ENCODE results near the gene DBNDD1.
"Not testable (repeated sequence)": the region's sequence is repeated elsewhere in the genome, so short reads cannot be mapped to it uniquely, and the experiment has no call there.

The DBNDD1 gene, protein sequence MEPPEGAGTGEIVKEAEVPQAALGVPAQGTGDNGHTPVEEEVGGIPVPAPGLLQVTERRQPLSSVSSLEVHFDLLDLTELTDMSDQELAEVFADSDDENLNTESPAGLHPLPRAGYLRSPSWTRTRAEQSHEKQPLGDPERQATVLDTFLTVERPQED

DNA sequence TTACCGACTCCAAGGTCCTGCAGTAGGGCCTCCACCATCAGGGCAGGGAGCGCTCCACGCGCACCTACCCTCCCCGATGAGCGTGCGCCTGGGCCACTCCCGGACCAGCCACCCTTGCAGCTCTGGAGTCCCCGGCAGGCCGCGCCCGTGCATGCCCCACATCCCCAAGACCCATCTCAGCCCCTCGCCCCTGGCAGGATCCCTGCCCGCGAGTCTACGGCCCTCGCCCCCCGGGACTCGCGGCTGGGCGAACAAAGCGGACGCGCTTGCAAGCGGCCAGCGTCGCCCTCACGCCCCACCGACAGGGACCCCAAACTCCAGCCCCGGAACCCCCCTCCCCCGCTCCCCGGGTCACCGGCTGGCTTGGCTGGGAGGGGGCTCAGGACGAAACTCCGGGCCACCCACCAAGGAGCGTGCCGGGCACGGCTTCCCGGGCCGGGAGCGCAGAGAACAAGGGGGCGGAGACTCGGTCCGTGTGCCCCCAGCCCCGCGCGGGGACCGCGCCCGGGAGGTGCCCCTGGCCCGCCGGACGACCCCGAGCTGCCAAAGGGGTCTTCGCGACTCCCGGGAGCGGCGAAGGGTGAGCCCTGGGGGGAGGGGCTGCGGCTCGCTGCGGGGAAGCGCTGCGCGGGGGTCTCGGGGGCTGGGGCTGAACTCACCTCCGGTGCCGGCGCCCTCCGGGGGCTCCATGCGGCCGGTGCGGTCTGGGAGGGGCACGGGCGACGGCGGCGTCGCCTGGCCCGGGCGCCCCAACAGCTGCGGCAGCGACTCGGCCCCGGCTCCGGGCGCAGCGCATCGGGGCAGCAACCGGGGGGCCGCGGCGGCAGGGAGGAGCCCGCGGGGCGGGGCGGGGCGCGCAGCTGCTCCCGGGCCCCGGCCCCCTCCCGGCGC, at the start of gene DBNDD1:
Gene DBNDD1 (minus strand): TSS at position 805 of the 891 bp plus-strand sequence. CDS start 115 bp downstream, at position 690.
- DNase-seq (ENCODE audit: low read depth) = no peak

DNA sequence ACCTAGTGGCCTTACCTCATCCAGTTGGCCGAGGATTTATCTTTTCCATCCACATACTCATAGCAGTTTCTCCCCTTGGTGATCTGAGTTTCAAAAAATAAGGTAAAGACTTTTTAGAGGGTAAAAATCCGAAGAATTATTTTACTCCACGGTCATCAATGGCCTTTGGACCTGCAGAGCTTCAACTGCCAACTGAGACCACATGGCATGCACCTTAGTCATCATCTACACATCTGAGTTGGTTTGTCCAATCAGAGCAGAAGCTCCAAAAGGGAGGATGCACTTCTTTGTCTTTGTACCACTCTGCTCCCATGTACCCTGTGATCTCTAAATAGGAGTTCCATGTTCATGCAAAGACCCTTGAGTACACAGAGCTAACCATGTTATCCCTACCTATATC, 42.2 kb upstream of the DBNDD1 start:
- no peak for DNase-seq (ENCODE audit: low read depth)

DNA sequence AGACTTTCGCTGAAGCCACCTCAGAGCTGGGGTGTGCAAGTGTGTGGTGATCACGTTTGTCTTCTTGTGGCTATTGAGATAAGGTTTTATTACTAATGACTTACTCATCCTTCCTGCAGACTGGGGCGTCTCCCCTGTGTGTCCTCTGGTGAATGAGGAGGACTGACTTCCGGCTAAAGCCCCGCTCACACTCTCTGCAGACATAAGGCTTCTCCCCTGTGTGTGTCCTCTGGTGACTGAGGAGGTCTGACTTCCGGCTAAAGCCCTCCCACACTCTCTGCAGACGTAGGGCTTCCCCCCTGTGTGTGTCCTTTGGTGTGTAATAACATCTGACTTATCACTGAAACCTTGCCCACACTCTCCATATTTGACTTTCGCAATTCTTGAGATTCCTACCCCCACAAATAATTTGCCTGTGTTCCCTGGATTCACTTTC, 38.5 kb upstream of the DBNDD1 start:
- DNase-seq (ENCODE audit: low read depth) = no peak

DNA sequence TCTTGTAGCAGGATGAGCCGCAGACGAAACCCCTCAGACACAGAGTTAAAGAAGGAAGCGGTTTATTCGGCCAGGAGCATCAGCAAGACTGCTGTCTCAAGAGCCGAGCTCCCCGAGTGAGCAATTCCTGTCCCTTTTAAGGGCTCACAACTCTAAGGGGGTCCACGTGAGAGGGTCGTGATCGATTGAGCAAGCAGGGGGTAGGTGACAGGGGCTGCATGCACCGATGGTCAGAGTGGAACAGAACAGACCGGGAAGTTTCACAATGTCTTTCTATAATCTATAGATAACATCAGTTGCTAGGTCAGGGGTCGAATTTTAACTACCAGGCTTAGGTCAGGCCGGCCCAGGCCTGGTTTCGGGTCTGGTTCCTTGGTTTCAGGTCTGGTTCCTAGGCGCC, 37.3 kb upstream of the DBNDD1 start:
- not testable (repeated sequence) for DNase-seq (ENCODE audit: low read depth)

DNA sequence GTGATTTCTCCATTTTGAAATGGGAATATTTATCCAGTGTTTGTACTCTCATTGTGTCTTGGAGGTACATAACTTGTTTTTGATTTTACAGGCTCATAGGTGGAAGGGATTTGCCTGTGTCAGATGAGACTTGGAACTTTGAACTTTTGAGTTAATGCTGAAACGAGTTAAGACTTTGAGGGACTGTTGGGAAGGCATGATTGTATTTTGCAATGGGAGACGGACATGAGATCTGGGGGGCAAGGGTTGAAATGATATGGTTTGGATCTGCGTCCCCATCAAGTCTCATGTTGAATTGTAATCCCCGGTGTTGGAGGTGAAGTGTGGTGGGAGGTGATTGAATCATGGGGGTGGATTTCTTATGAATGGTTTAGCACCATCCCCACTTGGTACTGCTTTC, 36.1 kb upstream of the DBNDD1 start:
- no peak for DNase-seq (ENCODE audit: low read depth)

DNA sequence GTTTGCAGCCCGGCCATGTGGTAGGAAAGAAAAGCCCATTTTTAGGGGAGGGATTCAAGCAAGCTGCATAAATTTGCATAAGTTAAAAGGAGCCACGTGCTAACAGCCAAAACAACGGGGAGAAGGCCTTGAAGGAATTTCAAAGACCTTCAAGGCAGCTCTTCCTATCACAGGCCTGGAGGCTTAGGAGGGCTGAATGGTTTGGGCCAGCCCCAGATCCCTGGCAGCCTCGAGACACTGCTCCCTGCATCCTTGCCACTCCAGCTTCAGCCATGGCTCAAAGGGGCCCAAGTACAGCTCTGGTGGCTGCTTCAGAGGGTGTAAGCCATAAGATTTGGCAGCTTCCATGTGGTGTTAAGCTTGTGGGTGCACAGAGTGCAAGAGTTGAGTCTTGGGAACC, 35.3 kb upstream of the DBNDD1 start:
- no peak for DNase-seq (ENCODE audit: low read depth)

DNA sequence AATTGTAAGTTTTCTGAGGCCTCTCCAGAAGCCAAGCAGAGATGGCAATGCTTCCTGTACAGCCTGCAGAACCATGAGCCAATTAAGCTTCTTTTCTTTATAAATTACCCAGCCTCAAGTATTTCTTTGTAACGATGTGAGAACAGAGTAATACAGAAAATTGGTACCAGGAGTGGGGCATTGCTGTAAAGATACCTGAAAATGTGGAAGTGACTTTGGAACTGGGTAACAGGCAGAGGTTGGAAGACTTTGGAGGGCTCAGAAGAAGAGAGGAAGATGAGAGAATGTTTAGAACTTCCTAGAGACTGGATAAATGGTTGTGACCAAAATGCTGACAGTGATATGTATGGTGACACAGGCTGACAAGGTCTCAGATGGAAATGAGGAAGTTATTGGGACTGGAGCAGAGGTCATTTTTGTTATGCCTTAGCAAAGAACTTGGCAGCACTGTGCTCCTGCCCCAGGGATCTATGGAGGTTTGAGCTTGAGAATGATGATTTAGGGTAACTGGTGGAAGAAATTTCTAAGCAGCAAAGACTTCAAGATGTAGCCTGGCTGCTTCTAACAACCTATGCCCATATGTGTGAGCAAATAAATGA, 34.7 kb upstream of the DBNDD1 start:
- no peak for DNase-seq (ENCODE audit: low read depth)

DNA sequence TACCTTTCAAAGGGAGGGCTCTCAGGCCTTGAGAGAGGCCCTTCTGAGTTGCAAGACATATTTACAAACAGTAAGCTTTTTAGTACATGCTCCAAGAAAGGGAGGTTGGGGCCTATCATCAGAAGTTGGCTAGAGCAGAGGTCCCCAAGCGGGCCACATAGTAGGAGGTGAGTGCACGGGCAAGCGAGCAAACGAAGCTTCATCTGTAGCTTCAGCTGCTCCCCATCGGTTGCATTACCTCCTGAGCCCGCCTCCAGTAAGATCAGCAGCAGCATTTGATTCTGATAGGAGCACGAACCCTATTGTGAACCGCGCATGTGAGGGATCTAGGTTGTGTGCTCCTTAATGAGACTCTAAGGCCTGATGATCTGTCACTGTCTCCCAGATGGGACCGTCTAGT, 31.7 kb upstream of the DBNDD1 start:
- no peak for DNase-seq (ENCODE audit: low read depth)

DNA sequence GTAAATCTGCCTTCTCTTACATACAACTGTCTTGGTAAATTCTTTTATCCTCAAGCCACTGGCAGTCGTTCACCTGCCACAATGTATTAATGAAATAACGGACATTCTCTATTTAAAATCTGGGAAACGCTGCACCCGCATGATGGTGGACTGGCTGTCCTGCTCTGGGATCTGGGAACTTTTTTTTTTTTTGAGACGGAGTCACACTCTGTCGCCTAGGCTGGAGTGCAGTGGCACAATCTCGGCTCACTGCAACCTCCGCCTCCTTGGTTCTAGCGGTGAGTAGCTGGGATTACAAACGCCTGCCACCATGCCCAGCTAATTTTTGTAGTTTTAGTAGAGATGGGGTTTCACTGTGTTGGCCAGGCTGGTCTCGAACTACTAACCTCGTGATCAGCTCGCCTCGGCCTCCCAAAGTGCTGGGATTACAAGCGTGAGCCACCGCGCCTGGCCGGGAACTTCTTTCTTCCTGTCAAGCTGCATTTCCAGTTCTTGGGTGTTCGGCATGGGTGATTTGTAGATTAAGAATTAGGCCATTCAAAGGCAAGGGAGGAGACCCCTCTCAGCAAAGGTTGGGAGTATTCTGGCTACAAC, 29.6 kb upstream of the DBNDD1 start:
- DNase-seq (ENCODE audit: low read depth) = no peak

DNA sequence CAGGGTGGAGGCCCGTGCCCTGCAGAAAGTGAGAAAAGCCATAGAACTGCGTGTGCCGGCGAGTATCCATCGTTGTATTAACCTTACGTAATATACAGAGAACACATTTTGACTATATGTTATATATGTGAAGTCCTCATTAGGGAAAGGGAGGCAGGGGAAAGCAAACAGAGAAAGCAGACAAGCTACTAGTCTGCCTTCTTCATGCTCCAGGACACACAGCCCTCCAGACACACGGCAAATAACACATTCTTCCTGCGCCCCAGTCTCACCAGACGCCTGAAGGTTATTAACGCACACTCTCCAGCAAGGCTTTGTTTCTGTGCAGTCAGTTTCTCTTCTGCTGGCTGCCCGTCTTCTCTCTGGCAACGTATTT, 29.1 kb upstream of the DBNDD1 start:
- no peak for DNase-seq (ENCODE audit: low read depth)

DNA sequence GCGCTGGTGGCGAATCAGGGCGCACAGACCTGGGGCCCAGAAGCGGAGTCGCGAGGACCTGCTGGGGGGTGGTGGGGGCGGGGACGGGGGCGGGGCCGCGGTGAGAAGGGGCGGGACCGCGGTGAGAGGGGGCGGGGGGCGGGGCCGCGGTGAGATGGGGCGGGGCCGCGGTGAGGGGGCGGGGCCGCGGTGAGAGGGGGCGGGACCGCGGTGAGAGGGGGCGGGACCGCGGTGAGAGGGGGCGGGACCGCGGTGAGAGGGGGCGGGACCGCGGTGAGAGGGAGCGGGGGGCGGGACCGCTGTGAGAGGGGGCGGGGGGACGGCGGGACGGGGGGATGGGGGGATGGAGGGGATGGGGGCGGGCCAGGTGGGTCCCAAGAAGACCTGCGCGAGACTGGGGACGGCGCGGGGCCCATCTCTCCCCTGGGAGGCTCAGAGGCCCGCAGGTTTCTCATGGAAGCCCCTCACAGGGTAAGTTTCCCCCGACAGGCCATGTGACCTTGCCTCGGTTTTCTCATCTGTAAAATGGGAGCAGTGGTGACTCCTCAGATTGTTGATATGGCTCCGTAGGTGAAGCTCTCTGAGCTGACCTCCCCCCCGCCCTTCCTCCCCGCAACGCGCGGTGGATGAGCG, 28.6 kb upstream of the DBNDD1 start:
- DNase-seq (ENCODE audit: low read depth) = no peak

DNA sequence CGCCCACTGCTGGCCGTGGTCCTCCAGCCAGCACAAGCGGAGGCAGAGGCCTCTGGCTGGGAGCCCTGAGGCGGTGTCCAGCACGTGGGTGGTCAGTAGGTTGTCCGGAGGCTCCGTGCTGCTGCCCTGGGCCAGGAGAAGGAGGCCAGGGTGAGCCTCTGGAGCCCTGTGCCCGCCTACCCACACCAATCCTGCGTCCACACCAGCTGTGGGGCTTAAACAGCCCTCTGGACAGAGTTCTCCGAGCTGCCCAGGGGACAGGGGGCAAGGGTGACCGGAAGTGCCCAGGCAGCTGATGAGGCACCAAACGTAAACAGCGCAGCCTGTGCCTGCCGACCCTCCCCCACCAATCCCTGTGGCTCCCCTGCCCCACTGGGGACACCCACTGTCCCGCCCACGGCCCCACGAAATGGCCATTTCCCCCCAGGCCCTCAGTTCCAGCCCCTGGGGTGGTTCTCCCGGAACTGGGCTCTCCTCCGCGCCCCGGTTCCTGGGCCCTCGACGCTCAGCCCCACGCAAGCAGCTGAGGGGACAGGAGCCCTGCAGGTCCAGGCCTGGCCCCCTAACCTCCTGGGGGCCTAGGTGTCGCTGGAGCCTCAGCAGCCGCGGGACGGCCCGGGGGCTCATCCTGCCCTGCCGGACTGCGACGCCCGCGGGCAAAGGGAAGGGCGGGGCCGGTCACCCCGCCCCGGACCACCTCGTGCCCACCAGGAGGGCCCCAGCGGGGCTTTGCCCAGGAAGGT, 27.9 kb upstream of the DBNDD1 start:
- no peak for DNase-seq (ENCODE audit: low read depth)

DNA sequence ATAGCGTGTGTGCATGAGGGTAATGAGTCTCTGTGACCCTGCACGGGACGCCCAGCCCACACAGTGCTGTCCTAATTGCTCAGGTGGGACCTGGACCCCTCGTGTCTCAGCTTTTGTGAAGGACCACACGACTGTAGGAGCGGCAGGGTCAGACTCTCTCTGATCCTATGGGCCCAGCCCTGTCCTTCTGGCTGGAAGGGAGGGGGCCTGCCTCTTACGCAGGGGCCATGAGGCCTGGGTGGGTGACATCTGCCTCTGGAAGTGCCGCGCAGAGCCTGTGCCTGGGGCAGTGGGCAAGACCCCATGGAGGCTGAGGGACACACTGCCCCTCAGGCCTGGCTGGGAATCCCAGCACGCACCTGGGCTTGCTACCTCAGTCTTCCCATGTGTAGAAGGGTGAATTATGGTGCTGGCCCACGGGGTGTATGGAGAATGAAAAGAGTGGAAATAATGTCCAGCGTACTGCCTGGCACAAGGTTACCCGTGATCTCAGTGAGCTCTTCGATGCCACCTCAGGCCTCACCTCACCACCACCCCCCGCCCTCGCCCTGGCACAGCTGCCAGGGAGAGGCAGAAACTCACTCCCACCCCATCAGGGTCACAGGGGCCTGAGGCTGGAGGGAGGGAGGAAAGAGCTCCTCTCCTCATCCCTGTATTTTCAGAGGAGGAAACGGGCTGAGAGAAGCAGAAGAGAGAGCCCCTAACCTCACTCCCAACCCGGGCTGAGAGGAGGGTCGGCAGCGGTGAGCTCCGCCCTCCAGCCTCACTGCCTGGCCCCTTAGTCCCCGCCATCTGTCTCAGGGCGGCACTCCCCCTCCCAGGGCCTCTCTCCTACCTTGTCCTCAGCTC, 27.1 kb upstream of the DBNDD1 start:
- DNase-seq (ENCODE audit: low read depth) = no peak

DNA sequence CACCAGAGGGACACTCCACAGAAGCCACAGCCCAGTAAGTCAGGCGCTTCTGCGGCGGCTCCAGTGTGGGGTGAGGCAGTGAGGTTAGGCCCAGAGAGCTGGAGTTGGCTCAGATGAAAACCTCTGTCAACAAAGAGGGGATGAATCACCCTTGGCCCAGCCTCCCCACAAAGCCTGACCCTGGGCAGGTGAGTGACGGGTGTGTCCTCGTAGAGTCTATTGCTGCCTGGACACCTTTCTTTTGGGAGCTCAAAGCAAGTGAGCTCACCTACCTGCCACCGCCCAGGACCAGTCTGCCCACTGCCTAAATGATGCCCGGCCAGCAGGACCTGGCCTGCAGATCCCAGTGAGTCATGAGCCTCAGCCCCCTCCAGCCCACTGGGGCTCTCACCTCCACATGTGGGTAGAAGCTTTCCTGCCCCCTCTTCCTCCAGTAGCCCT, 24.9 kb upstream of the DBNDD1 start:
- DNase-seq (ENCODE audit: low read depth) = no peak

DNA sequence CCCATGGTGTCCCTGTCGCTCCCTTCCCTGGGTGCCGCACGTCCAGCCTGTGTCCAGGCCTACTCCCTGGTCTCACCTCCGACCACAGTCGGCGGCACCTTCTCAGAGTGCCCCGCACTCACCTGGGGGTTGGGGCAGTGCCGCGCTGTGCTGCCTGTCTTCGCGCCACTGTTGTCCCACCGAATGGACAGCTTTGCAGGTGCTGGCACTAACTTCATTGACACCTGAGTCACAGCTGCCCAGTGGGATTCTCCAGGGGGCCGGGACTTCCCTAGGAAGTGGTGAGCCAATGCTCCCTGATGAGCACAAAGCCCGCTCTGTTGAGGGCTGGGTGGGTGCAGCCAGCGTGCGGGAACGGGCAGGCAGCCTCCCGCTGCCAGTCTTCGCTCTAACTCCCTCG, 24.3 kb upstream of the DBNDD1 start:
- no peak for DNase-seq (ENCODE audit: low read depth)

DNA sequence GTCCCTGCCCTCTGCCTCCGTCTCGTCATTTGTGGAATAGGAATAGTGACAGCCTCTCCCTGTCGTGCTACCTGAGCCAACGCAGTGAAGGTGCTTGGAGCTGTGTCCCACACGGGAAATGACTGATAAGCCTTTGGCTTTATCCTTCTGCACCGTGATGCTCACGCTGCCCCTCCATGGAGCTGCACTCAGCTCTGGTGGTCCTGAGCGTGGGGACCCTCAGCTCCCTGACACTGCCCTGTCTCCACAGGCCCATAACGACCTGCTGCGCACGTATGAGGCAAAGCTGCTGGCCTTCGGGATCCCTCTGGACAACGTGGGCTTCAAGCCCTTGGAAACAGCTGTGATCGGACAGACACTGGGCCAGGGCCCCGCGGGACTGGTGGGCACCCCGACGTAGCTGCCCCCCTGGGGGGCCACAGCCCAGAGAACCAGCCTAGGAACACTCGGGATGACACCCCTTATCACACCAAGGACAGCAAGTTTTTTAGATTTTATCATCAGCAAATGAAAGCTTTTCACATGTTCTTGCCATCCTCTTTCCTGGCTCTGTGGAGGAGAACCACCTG, 23.8 kb upstream of the DBNDD1 start:
- DNase-seq (ENCODE audit: low read depth) = no peak

DNA sequence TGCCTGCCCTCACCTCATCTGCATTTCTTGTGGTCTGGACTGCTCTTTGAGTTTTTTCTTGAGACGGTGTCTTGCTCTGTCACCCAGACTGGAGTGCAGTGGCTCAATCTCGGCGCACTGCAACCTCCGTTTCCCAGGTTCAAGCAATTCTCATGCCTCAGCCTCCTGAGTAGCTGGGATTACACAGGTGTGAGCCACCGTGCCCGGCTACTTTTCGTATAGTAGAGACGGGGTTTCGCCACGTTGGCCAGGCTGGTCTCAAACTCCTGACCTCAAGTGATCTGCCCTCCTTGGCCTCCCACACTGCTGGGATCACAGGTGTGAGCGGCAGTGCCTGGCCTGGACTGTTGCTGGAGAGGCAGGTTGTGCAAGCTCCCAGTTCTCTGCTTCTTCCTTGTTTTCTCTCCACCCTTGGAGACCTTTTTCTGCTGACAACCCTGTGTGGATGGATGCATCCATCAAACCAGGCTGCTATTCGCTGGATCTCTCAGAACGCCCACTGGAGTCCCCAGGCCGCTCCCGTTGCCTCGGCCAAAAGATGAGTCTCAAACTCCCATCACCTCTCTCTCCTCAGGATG, 22.7 kb upstream of the DBNDD1 start:
- DNase-seq (ENCODE audit: low read depth) = no peak

DNA sequence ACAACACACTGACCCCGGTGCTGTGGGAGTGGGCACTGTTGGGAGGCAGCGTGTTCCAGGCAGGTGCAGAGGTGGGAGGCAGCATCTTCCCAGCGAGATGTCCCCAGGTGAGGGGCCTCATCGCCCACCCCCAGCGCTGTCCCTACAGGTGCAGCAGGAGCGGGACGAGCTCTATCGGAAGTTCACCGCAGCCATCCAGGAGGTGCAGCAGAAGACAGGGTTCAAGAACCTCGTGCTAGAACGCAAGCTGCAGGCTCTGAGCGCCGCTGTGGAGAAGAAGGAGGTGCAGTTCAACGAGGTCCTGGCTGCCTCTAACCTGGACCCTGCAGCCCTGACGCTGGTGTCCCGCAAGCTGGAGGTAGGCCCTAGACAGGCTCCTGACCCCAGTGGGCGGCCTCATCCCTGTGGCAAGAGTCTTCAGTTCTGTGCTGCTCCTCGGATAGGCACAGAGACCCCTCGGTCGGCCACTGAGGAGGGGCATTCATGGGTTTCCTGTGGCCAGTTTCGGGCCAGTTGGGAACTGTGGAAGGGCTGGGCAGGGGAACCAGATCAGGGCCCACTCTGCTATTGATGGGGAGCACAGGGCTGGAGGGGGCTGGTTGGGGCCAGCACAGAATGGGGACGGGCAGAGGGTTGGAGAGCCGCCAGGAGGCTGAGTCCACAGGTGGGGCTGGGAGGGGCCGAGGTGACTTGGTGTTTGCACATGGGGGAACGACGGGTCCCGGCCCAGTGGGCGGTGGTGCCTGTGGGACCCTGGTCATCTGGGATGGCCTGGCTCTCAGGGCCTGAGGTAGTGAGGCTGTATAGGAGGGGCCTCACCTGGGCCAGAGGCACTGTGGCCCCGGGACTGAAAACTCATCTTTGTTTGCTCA, 21.1 kb upstream of the DBNDD1 start:
- no peak for DNase-seq (ENCODE audit: low read depth)

DNA sequence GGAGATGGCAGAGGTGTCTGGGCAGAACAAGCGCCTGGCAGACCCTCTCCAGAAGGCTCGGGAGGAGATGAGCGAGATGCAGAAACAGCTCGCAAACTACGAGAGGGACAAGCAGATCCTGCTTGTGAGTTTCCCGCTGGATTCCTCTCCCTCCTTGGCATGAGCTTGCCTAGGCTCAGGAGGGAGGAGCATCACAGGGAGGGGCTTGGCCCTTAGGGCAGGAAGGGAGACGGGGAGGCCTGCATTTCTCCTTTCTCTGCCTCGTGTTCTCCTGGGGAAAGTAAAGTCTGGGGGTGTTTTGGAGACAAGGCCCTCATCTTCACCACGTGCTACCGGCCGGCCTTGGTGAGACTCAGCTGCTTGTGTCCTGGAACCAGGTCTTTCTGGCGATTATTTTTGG, 18.0 kb upstream of the DBNDD1 start:
- no peak for DNase-seq (ENCODE audit: low read depth)
